K562 (cell line): ENCODE measurements around the gene AAMP. TPM values are rescaled to one million over a fixed set of nuclear protein-coding genes. Genes with fewer than 3 reads are reported as not detected.

Experiments used
- ATAC-seq: fragments of 200-7000 bp; cut with Tn5 transposase; 3 replicates; pipeline ENCODE4 v1.9.1; 2020; ENCODE audit warnings: moderate library complexity
- BruUV-seq: library from RNA; stranded (reverse); fragments of 400-500 nt; replicated peaks from 2 replicates; lab custom pipeline; 2021; lab: Mats Ljungman, UMichigan
- CTCF ChIA-PET: fragments of 300-600 bp; formaldehyde crosslinking; extraction: SDS; loops from one replicate; lab custom pipeline; 2021; ENCODE audit warnings: low intra/inter-chr PET ratio; lab: Yijun Ruan, JAX
- POLR2A ChIA-PET: fragments of 300-600, 350-650 bp; sonication (Branson Sonifier 250); formaldehyde crosslinking; extraction: SDS; loops from one replicate; lab custom pipeline; 2021; ENCODE audit warnings: antibody characterized with exemption, inconsistent platforms; lab: Yijun Ruan, JAX
- DNase-seq, 4 experiments: peaks; one replicate each; pipeline versions ENCODE4 v3.0.0 to v3.0.0-alpha.2; 2011 to 2018; ENCODE audit warnings: low spot score in 3 of 4, mixed read lengths in 3 of 4; ENCODE audit errors: extremely low read depth in 1 of 4
- FAIRE-seq: peaks from 2 replicates; lab custom pipeline; 2011; peaks lifted over from hg19 to GRCh38; lab: Jason Lieb, UNC
- H2AFZ ChIP-seq: 2 replicates; pipeline ENCODE4 v1.6.0; 2011; ENCODE audit warnings: low read depth, low read length, control low read depth, inconsistent platforms
- H3K27ac ChIP-seq: fragments of 200-600 bp; 3 replicates; pipeline ENCODE4 v1.8.0; 2011; ENCODE audit warnings: low read depth, mild to moderate bottlenecking, control low read depth, inconsistent platforms, low read length, moderate library complexity, mixed read lengths; ENCODE audit errors: extremely low read depth
- H3K27me3 ChIP-seq, 2 experiments: fragments of 300-600 bp in 1 of 2; 2 replicates in 1 of 2; 3 replicates in 1 of 2; pipeline versions ENCODE4 v1.6.0 to v1.8.0; 2011; ENCODE audit warnings: inconsistent platforms in 2 of 2, low read length in 2 of 2, mild to moderate bottlenecking in 1 of 2, mixed read lengths in 1 of 2, moderate library complexity in 1 of 2; ENCODE audit not compliant: control insufficient read depth in 2 of 2, insufficient read depth in 2 of 2
- H3K36me3 ChIP-seq: fragments of 300-600 bp; 3 replicates; pipeline ENCODE4 v1.8.0; 2011; ENCODE audit warnings: mild to moderate bottlenecking, low read length, inconsistent platforms; ENCODE audit not compliant: control insufficient read depth, insufficient read depth
- H3K4me1 ChIP-seq, 2 experiments: fragments of 200-600 bp in 1 of 2; replicated peaks in 1 of 2; 2 replicates in 1 of 2; 3 replicates in 1 of 2; pipeline versions ENCODE4 v1.5.1 to v1.8.0; 2011; ENCODE audit warnings: inconsistent platforms in 2 of 2, low read length in 2 of 2, mild to moderate bottlenecking in 1 of 2, mixed read lengths in 1 of 2, moderate library complexity in 1 of 2; ENCODE audit not compliant: control insufficient read depth in 2 of 2, insufficient read depth in 2 of 2
- H3K4me2 ChIP-seq: 2 replicates; pipeline ENCODE4 v1.6.1; 2011; ENCODE audit warnings: low read length, control low read depth, inconsistent platforms, mixed read lengths; ENCODE audit not compliant: insufficient read depth
- H3K4me3 ChIP-seq: fragments of 200-600 bp; sonication (generic), shearing (Covaris generic); 2 replicates; pipeline ENCODE4 v1.5.1; 2016; ENCODE audit warnings: control low read depth, inconsistent platforms
- H3K79me2 ChIP-seq: fragments of 200-600 bp; 3 replicates; pipeline ENCODE4 v1.8.0; 2011; ENCODE audit warnings: low read length, inconsistent platforms; ENCODE audit not compliant: control insufficient read depth, insufficient read depth
- H3K9ac ChIP-seq, 2 experiments: 2 replicates each; pipeline versions ENCODE4 v1.6.0 to v1.6.1; 2011; ENCODE audit warnings: low read depth in 2 of 2, low read length in 2 of 2, control low read depth in 1 of 2, inconsistent platforms in 1 of 2, mild to moderate bottlenecking in 1 of 2, mixed read lengths in 1 of 2; ENCODE audit not compliant: insufficient read depth in 1 of 2
- H3K9me1 ChIP-seq: one replicate; pipeline ENCODE4 v1.6.0; 2011; ENCODE audit warnings: inconsistent platforms, mild to moderate bottlenecking, low read length, moderate library complexity; ENCODE audit not compliant: control insufficient read depth, insufficient read depth
- H3K9me3 ChIP-seq: replicated peaks from 2 replicates; pipeline ENCODE4 v1.5.1; 2011; ENCODE audit warnings: low read depth, low read length, inconsistent platforms; ENCODE audit not compliant: control insufficient read depth, insufficient read depth
- H4K20me1 ChIP-seq: replicated peaks from 2 replicates; pipeline ENCODE4 v1.6.1; 2011; ENCODE audit warnings: low read length, inconsistent platforms, mixed read lengths; ENCODE audit not compliant: control insufficient read depth, insufficient read depth
- NEUROD1 ChIP-seq: fragments of 150-350 bp; IDR thresholded peaks from 2 replicates; pipeline ENCODE4 v1.6.1; 2014; ENCODE audit warnings: borderline replicate concordance, low read length, low read depth; ENCODE audit not compliant: partially characterized antibody
- U2AF2 ChIP-seq: fragments of 200-400 bp; formaldehyde crosslinking; optimal IDR thresholded peaks from 2 replicates; pipeline ENCODE3; 2017; ENCODE audit warnings: low read depth, mild to moderate bottlenecking, low read length
- ZBTB33 ChIP-seq: sonication (generic); formaldehyde crosslinking; IDR thresholded peaks from 2 replicates; pipeline ENCODE4 v1.8.1; 2023; ENCODE audit warnings: mild to moderate bottlenecking, missing genetic modification reagents
- ZNF766 ChIP-seq: fragments of 200-800 bp; sonication (Bioruptor generic); conservative IDR thresholded peaks from 2 replicates; pipeline ENCODE4 v1.6.1; 2016; ENCODE audit warnings: missing genetic modification characterization, missing compliant biosample characterization
- WGBS: fragments of 100-300 bp; shearing (Covaris generic); methylation state at CpG from one replicate; pipeline ENCODE4 v1.1.6; 2016; ENCODE audit warnings: low coverage, mixed read lengths; ENCODE audit not compliant: insufficient coverage; ENCODE audit errors: missing lambda C conversion rate; 5-methylcytosine and 5-hydroxymethylcytosine counted together
- in situ Hi-C: fragments of 300-500 bp; cut with MboI; formaldehyde crosslinking; loops from 4 replicates; pipeline ENCODE4 v1.15.0; 2018; ENCODE audit warnings: inconsistent platforms, mixed read lengths
- intact Hi-C: fragments of 100-400 bp; cut with micrococcal nuclease; formaldehyde crosslinking; loops from 2 replicates; pipeline ENCODE4 v1.14.2; 2022
- polyA plus RNA-seq, 8 experiments: library from polyadenylated mRNA; depleted of rRNA in 4 of 8; stranded (reverse) in 5 of 8; unstranded in 3 of 8; fragments of >200 nt; fragmentation: Nextera tagmentation in 2 of 8; fragmentation: Illumina TruSeq in 1 of 8; extraction: Ambion mirVana in 2 of 8; extraction: Trizol in 1 of 8; gene quantifications; 2 replicates each; pipeline versions ENCODE4 v1.2.1 to v1.2.3, GENCODE V29; 2011 to 2014; ENCODE audit warnings: inconsistent platforms in 1 of 8, missing spikeins in 1 of 8
- total RNA-seq, 7 experiments: library from RNA; depleted of rRNA in 6 of 7; stranded (reverse); fragments of >200 nt in 6 of 7; fragmentation: Illumina TruSeq in 2 of 7; extraction: Trizol in 2 of 7; gene quantifications; 2 replicates each; pipeline versions ENCODE4 v1.2.1 to v1.2.3, GENCODE V29; 2011 to 2021; ENCODE audit warnings: low replicate concordance in 1 of 7

The AAMP gene
- total and polyA plus RNA-seq, 9 of the 15 experiments (the other 6 are each of a cell fraction or from before 2014, with no cell fraction given): 5.7 to 197 (median 94.1) TPM

DNA sequence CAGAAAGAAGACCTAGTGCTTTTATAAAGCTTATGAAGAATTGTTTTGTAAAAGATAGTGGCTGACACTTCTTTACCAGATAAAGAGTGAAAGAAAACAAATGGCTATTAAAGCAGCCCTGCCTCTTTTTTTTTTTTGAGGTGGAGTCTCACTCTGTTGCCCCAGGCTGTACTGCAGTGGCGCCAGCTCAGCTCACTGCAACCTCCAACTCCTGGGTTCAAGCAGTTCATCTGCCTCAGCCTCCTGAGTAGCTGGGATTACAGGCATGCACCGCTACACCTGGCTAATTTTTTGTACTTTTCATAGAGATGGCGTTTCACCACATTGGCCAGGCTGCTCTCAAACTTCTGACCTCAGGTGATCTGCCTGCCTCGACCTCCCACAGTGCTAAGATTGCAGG, 40.1 kb downstream of the AAMP start:
- CTCF ChIA-PET: interaction anchor here (0.6 kb wide), 1 partner anchor 1927 kb away, joined by 3 read pairs; no protein-coding TSS in a partner anchor
- Histone ChIP-seq H3K36me3 (peaks cover 73% of the 10 kb centered on the region), H3K4me3 (no peak overlapping the region)
- POLR2A ChIA-PET: interaction anchor here (0.6 to 1.3 kb wide), 2 partner anchors 14 to 876 kb away, joined by 3 read pairs; no protein-coding TSS in a partner anchor
- no peak for TF ChIP-seq NEUROD1
- TF ChIP-seq ZBTB33 (CRISPR knock-in tag): peak; percentile 61; the same call in 1 of the 2 replicates
- TF ChIP-seq ZNF766 (CRISPR knock-in tag): no peak
- no peak for TF ChIP-seq U2AF2
- TF ChIP-seq, all 486 proteins: peak for 1
- FAIRE-seq: no peak
- Histone ChIP-seq H3K4me2 (no peak overlapping the region), H3K9ac (no peak overlapping the region), H3K27me3 (no peaks in the 10 kb centered on the region), H3K27ac (peak overlapping the region; percentile 7; the same call in 1 of the 3 replicates), H4K20me1 (no peaks in the 10 kb centered on the region), H3K4me1 (no peaks in the 10 kb centered on the region; a peak in 1 of 5 replicates), H2AFZ (no peak overlapping the region), H3K79me2 (no peaks in the 10 kb centered on the region), H3K9me3 (no peaks in the 10 kb centered on the region), H3K9me1 (no peaks in the 10 kb centered on the region)
- in situ Hi-C loops: no loop called here
- intact Hi-C loops: no loop called here
- no peak for ATAC-seq
- BruUV-seq: no TSS peak
- DNase-seq: no peak
- WGBS: 90% methylated on average over 2 of the region's 4 CpGs
